GM19193 (cell line): ENCODE measurements around the gene CDH22.

ENCODE experiments used
- POLR2A ChIP-seq: IDR thresholded peaks from 4 replicates; pipeline ENCODE4 v1.6.1; 2011; ENCODE audit not compliant: insufficient read depth, insufficient read length; ENCODE audit errors: extremely low read depth

The CDH22 gene

GRCh38 chr20:46215913-46216707 lies 92.2 kb downstream of the CDH22 start:
- TF ChIP-seq POLR2A = no peak

GRCh38 chr20:46214824-46215488 lies 93.3 kb downstream of the CDH22 start:
- no peak for TF ChIP-seq POLR2A

DNA sequence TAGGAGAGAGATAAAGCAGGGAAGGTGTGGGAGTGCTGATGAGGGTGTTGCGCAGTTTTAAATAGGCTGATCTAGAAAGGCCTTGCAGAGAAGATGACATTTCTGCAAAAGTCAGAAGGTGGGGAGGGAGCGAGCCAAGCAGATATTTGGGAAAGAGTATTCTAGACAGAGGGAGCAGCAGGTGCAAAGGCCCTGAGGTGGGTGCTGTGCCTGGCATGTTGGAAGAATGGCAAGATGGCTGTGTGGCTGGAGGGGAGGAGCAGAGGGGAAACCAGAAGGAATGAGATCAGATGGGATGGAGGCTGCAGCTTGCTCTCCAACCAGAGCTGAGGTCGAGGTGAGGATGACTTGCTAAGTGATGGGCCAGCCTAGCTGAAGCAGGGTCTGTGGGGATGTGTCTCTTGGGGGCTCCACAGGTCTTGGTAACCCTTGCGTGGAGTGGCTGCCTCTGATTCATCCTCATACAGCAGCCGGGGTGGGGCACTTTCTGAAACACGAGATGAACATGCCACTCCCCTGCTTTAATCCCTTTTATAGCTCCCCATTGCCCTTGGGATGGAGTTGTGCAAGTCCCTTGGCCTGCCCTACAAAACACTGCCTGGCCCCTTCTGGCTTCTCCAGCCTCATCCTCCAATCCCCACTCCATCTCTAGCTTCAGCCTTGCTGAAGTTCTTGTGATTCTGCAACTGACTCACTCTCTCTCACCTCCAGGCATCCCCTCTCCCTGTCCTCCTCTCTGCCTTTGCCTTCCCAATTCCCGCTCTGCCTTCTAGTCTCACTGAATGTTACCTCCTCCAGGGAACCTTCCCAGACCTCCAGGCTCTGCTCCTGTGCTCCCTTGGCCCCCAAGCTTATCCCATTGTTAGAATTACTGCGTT lies 94.1 kb downstream of the CDH22 start:
- TF ChIP-seq POLR2A = no peak

- no peak for TF ChIP-seq POLR2A
Observed at GRCh38 chr20:46212876-46213275, 95.4 kb downstream of the CDH22 start.

DNA sequence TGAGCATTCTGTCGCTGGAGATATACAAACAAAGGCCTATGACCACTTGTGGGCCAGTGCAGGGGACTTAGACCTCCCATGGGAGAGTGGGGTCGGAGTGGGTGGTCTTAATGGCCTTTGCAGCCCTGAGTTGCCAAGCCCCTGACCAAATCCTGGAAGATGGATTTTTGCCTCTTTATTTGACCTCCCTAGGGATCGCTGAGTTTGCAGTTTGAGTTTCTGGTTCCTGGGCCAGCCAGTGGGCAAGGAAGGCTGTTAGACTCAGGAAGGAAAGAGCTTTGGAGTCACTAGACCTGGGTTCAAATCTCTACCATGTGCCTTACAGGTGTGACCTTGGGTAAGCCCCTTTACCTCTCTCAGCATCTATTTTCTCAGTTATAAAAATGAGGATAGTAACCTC lies 96.0 kb downstream of the CDH22 start:
- no peak for TF ChIP-seq POLR2A

- TF ChIP-seq POLR2A = no peak
Observed at GRCh38 chr20:46211331-46211722, 97.0 kb downstream of the CDH22 start.

DNA sequence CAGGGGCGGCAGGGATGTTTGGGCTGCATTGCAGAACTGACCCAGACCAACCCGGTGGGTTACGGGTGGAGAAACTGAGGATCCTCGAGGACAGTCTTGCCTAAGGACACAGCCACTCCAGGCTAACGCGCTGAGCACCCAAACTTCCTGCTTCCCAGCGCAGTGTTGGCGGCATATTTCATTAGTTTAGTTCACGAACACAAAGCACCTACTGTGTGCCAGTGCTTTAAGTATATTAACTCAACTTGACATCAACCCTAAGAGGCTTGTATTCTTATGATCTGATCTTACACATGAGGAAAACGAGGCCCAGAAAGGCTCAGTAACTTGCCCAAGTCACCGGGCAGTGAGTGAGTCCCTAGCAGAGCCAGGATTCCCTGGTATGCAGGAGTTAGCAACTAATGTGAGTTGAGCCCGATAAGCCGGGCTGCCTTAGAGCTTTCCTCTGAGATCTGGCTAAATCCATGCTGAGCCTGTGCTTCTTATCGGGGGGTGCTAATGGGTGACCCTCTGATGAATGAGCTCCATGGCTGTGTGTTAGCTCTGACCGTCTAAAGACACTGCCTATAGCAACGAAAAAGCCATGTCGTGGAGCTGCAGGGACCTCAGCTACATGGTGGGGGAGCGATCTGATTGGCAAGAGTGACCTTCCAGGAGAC lies 97.5 kb downstream of the CDH22 start:
- no peak for TF ChIP-seq POLR2A

DNA sequence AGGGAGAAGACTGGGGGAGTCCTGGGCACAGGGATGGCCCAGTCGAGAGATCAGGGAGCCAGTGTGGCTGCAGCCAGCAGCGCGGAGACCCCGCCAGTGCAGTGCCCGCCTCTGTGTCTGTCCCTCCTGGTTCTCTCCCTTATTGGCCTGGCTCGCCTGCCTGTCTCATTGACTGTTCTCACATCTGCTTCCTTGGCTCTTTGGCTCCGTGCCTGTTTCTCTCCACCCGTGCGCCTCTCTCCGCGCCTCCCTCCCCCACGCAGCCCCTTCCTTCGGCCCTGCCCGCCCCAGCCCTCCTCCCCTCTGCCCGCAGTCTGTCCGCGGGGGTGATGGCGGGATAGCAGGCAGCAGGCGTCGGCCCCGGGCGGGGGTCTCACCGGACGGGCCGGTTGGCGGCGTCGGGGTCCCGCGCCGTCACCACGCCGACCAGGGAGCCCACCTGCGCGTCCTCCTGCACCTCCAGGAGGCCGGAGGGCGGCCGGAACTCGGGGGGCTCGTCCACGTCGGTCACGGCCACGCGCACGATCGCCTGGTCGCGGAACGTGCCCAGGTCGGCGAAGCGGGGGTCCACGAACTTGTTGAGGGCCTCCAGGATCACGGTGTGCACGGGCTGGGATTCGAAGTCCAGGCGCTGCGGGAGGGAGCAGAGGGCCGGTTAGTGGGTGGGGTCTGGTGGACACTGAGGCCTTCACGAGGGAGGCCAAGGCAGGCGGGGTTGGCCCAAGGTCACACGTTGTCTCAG lies 98.2 kb downstream of the CDH22 start:
- no peak for TF ChIP-seq POLR2A

GRCh38 chr20:46207793-46208192 lies 100.5 kb downstream of the CDH22 start:
- no peak for TF ChIP-seq POLR2A

DNA sequence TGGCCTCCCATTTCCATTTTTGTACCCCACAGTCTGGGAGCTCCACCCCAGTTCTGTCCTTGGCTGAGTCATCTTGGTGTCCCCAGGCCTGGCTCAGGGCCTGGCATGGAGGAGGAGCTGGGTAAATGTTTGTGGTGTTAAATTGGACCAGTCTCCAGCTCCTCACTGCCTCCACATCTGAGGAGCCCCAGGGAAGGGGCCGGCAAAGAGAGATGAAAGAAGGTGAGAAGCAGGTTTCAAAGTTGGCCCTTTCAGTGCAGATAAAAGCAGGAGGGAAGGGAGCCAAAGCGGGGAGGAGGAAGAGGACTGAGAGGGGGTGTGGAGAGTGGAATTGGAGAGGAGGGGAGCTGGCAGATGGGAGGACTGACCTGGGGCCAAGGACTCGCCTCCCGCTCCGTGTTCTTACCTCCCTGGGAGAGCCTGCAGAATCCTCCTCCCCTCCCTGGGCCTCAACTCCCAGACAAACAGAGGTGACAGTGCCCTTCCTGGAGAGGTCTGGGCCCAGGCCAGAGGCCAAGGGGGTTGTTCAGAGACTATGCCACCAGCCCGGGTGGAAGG lies 101.2 kb downstream of the CDH22 start:
- no peak for TF ChIP-seq POLR2A

DNA sequence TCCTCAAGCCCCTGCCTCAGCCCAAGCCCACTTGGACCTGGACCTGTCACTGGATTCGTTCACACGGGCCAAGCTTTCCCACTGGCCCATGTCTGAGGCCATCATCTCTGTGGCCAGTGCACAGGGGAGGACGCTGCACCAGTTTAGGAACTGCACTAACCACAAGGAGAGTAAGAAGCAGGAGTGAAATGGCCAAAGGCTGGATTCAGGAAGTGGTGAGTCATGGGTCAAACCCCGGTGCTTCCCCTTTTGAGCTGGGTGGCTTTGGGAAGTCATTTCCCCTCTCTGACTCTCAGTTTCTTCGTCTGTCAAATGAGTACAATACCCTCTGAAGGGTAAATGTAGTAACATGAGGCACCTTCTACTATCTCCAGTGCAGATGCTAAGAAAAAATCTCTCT lies 102.3 kb downstream of the CDH22 start:
- no peak for TF ChIP-seq POLR2A

DNA sequence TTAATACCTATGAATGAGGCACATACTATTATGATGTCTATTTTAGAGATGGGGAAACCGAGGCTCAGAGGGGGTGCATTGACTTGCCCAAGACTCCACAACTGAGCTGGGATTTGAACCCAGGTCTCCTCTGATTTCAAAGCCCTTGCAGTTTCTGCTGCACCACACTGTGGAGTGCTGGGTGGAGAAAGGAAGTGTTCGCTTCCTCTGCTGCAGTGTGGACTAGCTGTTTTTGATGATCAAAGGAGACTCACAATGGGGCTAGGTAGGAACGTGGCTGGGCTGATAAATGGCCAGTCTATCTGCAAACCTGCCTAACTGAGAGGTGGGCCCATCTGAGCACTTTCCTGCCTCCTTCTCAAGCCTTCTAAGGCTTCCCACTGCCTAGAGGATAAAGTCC lies 102.9 kb downstream of the CDH22 start:
- no peak for TF ChIP-seq POLR2A

DNA sequence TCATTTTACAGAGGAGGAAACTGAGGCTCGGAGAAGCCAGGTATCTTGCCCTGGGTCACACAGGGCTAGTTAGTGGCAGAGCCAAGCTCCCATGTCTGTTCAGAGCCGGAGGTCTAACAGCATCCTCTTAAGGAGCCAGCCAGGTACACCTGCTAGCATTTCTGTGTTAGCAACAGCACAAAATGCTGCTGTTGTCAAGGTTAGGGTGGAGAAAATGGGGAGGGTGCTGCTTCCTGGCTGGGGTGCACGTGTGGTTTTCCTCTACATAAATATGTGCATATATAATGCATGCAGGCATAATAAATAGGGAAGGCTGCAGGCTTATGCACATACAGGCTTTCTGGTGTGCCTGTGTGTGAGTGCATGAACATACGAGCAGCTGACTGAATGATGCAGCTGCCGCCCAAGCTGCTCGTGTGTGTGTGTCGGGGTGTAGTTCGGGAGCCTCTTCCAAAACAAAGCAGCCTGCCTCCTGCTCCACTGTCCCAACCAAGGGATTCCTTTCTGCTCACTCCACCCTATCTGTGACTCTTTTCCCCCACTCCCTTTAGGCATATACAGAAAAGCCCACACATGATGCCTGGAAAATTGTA lies 103.6 kb downstream of the CDH22 start:
- no peak for TF ChIP-seq POLR2A

GRCh38 chr20:46203510-46203837 lies 104.8 kb downstream of the CDH22 start:
- no peak for TF ChIP-seq POLR2A

DNA sequence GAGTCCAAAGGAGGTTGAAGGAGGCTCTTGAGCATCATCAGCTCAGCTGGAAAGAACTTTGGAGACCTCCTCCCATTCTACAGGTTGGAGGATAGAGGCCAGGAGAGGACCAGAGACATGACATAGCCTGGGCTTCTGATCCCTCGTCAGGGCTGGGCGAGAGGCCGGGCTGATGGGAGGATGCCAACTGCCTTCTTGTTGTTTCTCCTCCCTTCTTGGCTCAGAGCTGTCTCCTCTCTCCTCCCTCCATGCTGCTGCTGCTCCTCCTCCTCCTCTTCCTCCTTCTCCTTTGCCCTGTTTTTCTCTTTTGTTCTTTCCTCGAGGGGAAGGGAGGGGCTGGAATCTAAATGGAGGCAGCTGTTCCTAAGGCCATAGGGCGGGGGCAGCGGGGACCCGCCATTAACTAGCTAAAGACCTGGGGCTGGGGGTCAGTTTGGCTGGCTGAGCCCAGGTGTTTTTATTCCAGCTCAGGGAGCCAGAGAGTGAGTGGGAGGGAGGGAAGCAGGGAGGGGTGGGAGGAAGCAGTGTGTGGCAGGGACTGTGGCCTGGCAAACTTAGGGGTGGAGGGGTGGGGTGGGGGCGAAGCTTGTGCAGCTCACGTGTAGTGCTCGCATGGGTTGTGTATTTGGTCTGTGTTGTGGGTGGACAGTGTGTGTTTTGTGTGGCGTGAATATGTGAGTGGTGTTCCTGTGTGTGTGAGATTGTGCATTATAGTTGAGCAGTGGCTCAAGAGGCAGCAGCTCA lies 105.4 kb downstream of the CDH22 start:
- no peak for TF ChIP-seq POLR2A
